K562 (cell line): ENCODE measurements around the gene GNAT1. TPM values are rescaled to one million over a fixed set of nuclear protein-coding genes. Genes with fewer than 3 reads are reported as not detected.
A peak's percentile ranks its signal among the peaks of the same experiment; 100 is the strongest.

Experiments used
- BACH1 ChIP-seq: fragments of 200-800 bp; sonication (Bioruptor generic); IDR thresholded peaks from 2 replicates; pipeline ENCODE4 v1.6.1; 2016; ENCODE audit warnings: missing genetic modification characterization, missing compliant biosample characterization
- EHMT2 ChIP-seq: fragments of 450-650 bp; IDR thresholded peaks from 2 replicates; pipeline ENCODE4 v1.6.1; 2018; ENCODE audit warnings: antibody characterized with exemption
- ERF ChIP-seq: fragments of 450-650 bp; formaldehyde crosslinking; IDR thresholded peaks from 2 replicates; pipeline ENCODE4 v1.4.0; 2020; ENCODE audit warnings: mild to moderate bottlenecking, mixed read lengths
- JUNB ChIP-seq: fragments of 450-650 bp; formaldehyde crosslinking; conservative IDR thresholded peaks from 2 replicates; pipeline ENCODE4 v1.4.0; 2020; ENCODE audit warnings: mild to moderate bottlenecking
- MYC ChIP-seq, 2 experiments: fragments of 250-450 bp in 1 of 2; sonication (Bioruptor Pico) in 1 of 2; IDR thresholded peaks; 2 replicates each; pipeline versions ENCODE4 v1.5.1 to v1.6.1; 2012 to 2021; ENCODE audit warnings: low read depth in 2 of 2, borderline replicate concordance in 1 of 2, improper control_type of control experiment in 1 of 2, low read length in 1 of 2, mild to moderate bottlenecking in 1 of 2, moderate library complexity in 1 of 2
- SREBF2 ChIP-seq: sonication (generic); formaldehyde crosslinking; IDR thresholded peaks from 2 replicates; pipeline ENCODE4 v1.4.0; 2020; ENCODE audit warnings: mild to moderate bottlenecking, missing genetic modification reagents
- ZNF133 ChIP-seq: fragments of 250-450 bp; sonication (Bioruptor Pico); IDR thresholded peaks from 2 replicates; pipeline ENCODE4 v1.4.0; 2020; ENCODE audit warnings: mild to moderate bottlenecking
- ZNF584 ChIP-seq: fragments of 200-800 bp; sonication (Bioruptor generic); IDR thresholded peaks from 2 replicates; pipeline ENCODE4 v1.6.1; 2016; ENCODE audit warnings: low read depth, mild to moderate bottlenecking, missing genetic modification characterization, missing compliant biosample characterization
- ZNF79 ChIP-seq: fragments of 250-450 bp; sonication (Bioruptor Pico); IDR thresholded peaks from 2 replicates; pipeline ENCODE4 v1.4.0; 2020; ENCODE audit warnings: low read depth, mild to moderate bottlenecking, moderate library complexity
- polyA plus RNA-seq, 8 experiments: library from polyadenylated mRNA; depleted of rRNA in 4 of 8; stranded (reverse) in 5 of 8; unstranded in 3 of 8; fragments of >200 nt; fragmentation: Nextera tagmentation in 2 of 8; fragmentation: Illumina TruSeq in 1 of 8; extraction: Ambion mirVana in 2 of 8; extraction: Trizol in 1 of 8; gene quantifications; 2 replicates each; pipeline versions ENCODE4 v1.2.1 to v1.2.3, GENCODE V29; 2011 to 2014; ENCODE audit warnings: inconsistent platforms in 1 of 8, missing spikeins in 1 of 8
- total RNA-seq, 7 experiments: library from RNA; depleted of rRNA in 6 of 7; stranded (reverse); fragments of >200 nt in 6 of 7; fragmentation: Illumina TruSeq in 2 of 7; extraction: Trizol in 2 of 7; gene quantifications; 2 replicates each; pipeline versions ENCODE4 v1.2.1 to v1.2.3, GENCODE V29; 2011 to 2021; ENCODE audit warnings: low replicate concordance in 1 of 7
- TF ChIP-seq, protein P1 (sequence below): fragments of 150-350 bp; IDR thresholded peaks from 2 replicates; pipeline ENCODE4 v1.6.1; 2014; ENCODE audit warnings: low read depth, mild to moderate bottlenecking, low read length, borderline replicate concordance
- TF ChIP-seq, protein P2 (sequence below): sonication (generic); formaldehyde crosslinking; IDR thresholded peaks from 2 replicates; pipeline ENCODE4 v1.4.0; 2020; ENCODE audit warnings: mild to moderate bottlenecking, missing genetic modification reagents
- TF ChIP-seq, protein P3 (sequence below): sonication (generic); formaldehyde crosslinking; IDR thresholded peaks from 2 replicates; pipeline ENCODE4 v1.8.0; 2022; ENCODE audit warnings: mild to moderate bottlenecking, missing genetic modification reagents
- TF ChIP-seq, protein P4 (sequence below): sonication (generic); formaldehyde crosslinking; IDR thresholded peaks from 2 replicates; pipeline ENCODE4 v1.8.0; 2022; ENCODE audit warnings: mild to moderate bottlenecking, missing genetic modification reagents
- TF ChIP-seq, protein P5 (sequence below): sonication (generic); formaldehyde crosslinking; IDR thresholded peaks from 2 replicates; pipeline ENCODE4 v1.8.0; 2022; ENCODE audit warnings: mild to moderate bottlenecking, low read depth, missing genetic modification reagents

The GNAT1 gene
- total and polyA plus RNA-seq, 9 of the 15 experiments (the other 6 are each of a cell fraction or from before 2014, with no cell fraction given): not detected

DNA sequence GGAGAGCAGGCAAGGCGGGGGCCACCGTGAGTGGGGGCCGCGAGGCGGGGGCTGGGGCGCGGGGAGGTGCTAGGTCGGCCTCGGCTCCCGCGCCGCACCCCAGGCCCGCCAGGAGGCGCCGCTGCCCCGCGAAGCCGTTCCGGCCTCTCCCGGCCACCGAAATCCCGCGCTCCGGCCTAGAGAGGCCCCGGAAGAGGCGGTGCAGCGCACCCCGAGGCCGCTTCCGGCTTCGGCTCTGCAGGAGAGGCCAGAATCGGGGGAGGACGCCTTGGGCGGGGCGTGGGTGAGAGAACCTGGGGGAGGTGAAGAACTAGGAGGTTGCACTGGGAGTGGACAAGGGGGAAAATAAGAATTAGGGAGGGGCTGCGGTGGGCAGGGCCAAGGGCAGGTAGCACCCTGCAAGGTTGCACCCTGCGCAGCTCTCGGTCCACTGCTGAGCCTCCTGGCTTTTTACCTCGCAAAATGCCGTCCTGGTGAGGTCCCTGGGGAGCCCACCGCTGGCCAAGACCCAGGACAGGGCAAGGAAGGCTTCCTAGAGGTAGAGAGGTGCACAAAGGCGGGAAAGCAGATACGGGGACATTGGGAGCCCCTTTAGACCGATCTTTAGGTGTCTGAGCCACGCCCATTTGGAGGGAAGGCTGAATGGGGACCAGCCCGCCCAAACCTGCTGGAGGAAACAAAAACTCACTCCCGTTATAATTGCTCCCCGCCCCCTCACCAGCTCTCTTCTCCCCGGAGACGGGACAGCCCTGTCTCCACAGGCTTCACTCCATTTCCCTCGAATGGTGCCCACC, 36.2 kb downstream of the GNAT1 start (continued):
- TF ChIP-seq, protein P1, sequence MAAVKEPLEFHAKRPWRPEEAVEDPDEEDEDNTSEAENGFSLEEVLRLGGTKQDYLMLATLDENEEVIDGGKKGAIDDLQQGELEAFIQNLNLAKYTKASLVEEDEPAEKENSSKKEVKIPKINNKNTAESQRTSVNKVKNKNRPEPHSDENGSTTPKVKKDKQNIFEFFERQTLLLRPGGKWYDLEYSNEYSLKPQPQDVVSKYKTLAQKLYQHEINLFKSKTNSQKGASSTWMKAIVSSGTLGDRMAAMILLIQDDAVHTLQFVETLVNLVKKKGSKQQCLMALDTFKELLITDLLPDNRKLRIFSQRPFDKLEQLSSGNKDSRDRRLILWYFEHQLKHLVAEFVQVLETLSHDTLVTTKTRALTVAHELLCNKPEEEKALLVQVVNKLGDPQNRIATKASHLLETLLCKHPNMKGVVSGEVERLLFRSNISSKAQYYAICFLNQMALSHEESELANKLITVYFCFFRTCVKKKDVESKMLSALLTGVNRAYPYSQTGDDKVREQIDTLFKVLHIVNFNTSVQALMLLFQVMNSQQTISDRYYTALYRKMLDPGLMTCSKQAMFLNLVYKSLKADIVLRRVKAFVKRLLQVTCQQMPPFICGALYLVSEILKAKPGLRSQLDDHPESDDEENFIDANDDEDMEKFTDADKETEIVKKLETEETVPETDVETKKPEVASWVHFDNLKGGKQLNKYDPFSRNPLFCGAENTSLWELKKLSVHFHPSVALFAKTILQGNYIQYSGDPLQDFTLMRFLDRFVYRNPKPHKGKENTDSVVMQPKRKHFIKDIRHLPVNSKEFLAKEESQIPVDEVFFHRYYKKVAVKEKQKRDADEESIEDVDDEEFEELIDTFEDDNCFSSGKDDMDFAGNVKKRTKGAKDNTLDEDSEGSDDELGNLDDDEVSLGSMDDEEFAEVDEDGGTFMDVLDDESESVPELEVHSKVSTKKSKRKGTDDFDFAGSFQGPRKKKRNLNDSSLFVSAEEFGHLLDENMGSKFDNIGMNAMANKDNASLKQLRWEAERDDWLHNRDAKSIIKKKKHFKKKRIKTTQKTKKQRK: no peak
- TF ChIP-seq, protein P2, sequence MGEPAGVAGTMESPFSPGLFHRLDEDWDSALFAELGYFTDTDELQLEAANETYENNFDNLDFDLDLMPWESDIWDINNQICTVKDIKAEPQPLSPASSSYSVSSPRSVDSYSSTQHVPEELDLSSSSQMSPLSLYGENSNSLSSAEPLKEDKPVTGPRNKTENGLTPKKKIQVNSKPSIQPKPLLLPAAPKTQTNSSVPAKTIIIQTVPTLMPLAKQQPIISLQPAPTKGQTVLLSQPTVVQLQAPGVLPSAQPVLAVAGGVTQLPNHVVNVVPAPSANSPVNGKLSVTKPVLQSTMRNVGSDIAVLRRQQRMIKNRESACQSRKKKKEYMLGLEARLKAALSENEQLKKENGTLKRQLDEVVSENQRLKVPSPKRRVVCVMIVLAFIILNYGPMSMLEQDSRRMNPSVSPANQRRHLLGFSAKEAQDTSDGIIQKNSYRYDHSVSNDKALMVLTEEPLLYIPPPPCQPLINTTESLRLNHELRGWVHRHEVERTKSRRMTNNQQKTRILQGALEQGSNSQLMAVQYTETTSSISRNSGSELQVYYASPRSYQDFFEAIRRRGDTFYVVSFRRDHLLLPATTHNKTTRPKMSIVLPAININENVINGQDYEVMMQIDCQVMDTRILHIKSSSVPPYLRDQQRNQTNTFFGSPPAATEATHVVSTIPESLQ (CRISPR knock-in tag): no peak
- TF ChIP-seq MYC (IDR thresholded peaks at IDR 0.05; ENCODE audit: low read depth, low read length) (peak; percentile 30; the same call in 1 of the 2 replicates), MYC (CRISPR knock-in tag; IDR thresholded peaks at IDR 0.05; ENCODE audit: borderline replicate concordance, low read depth) (no peak), JUNB (CRISPR knock-in tag) (no peak), ERF (CRISPR knock-in tag) (no peak), ZNF584 (CRISPR knock-in tag) (no peak), SREBF2 (CRISPR knock-in tag) (no peak), EHMT2 (no peak), BACH1 (tag) (no peak), ZNF79 (CRISPR knock-in tag) (no peak), ZNF133 (no peak)
- TF ChIP-seq, protein P3, sequence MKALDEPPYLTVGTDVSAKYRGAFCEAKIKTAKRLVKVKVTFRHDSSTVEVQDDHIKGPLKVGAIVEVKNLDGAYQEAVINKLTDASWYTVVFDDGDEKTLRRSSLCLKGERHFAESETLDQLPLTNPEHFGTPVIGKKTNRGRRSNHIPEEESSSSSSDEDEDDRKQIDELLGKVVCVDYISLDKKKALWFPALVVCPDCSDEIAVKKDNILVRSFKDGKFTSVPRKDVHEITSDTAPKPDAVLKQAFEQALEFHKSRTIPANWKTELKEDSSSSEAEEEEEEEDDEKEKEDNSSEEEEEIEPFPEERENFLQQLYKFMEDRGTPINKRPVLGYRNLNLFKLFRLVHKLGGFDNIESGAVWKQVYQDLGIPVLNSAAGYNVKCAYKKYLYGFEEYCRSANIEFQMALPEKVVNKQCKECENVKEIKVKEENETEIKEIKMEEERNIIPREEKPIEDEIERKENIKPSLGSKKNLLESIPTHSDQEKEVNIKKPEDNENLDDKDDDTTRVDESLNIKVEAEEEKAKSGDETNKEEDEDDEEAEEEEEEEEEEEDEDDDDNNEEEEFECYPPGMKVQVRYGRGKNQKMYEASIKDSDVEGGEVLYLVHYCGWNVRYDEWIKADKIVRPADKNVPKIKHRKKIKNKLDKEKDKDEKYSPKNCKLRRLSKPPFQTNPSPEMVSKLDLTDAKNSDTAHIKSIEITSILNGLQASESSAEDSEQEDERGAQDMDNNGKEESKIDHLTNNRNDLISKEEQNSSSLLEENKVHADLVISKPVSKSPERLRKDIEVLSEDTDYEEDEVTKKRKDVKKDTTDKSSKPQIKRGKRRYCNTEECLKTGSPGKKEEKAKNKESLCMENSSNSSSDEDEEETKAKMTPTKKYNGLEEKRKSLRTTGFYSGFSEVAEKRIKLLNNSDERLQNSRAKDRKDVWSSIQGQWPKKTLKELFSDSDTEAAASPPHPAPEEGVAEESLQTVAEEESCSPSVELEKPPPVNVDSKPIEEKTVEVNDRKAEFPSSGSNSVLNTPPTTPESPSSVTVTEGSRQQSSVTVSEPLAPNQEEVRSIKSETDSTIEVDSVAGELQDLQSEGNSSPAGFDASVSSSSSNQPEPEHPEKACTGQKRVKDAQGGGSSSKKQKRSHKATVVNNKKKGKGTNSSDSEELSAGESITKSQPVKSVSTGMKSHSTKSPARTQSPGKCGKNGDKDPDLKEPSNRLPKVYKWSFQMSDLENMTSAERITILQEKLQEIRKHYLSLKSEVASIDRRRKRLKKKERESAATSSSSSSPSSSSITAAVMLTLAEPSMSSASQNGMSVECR: peak; percentile 75
- TF ChIP-seq, protein P4, sequence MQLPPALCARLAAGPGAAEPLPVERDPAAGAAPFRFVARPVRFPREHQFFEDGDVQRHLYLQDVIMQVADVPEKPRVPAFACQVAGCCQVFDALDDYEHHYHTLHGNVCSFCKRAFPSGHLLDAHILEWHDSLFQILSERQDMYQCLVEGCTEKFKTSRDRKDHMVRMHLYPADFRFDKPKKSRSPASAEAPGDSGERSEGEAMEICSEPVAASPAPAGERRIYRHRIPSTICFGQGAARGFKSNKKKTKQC: peak; percentile 32; the same call in 1 of the 2 replicates
- TF ChIP-seq, protein P5, sequence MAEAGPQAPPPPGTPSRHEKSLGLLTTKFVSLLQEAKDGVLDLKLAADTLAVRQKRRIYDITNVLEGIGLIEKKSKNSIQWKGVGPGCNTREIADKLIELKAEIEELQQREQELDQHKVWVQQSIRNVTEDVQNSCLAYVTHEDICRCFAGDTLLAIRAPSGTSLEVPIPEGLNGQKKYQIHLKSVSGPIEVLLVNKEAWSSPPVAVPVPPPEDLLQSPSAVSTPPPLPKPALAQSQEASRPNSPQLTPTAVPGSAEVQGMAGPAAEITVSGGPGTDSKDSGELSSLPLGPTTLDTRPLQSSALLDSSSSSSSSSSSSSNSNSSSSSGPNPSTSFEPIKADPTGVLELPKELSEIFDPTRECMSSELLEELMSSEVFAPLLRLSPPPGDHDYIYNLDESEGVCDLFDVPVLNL (CRISPR knock-in tag): no peak
